ENCODE results near the gene PDZD2.
"Not testable (repeated sequence)": the region's sequence is repeated elsewhere in the genome, so short reads cannot be mapped to it uniquely, and the experiment has no call there.

Gene PDZD2

GRCh38 chr5:31733371-31733770 lies 94.4 kb downstream of the PDZD2 start:
- no peak for DNase-seq (ENCODE audit: low read depth in 2 of 2)

DNA sequence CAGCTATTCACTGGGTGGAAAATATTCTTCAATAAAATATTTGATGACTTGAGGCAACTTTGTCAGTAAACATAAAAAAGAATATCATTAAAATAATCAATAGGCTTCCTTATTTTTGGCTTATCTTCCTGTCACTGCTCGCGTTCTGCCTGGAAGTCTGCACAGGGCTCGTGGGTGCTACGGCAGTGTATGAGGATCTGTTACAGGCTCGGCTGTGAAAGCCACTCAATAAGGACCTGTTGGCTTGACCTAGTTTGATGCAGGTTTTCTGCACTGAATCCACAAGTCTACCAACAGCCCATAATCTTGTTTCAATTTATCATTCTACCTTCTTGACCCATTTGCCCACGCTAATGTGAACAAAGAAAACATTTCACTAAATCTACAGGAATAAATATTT lies 97.2 kb downstream of the PDZD2 start:
- no peak for DNase-seq (ENCODE audit: low read depth in 2 of 2)

- DNase-seq (ENCODE audit: low read depth in 2 of 2): no peak
These were observed 99.3 kb downstream of the PDZD2 start for GRCh38 chr5:31738199-31738598.

GRCh38 chr5:31741496-31741895 lies 102.6 kb downstream of the PDZD2 start:
- no peak for DNase-seq (ENCODE audit: low read depth in 2 of 2)

- no peak for DNase-seq (ENCODE audit: low read depth in 2 of 2)
These were observed 104.7 kb downstream of the PDZD2 start for GRCh38 chr5:31743678-31744077.

DNA sequence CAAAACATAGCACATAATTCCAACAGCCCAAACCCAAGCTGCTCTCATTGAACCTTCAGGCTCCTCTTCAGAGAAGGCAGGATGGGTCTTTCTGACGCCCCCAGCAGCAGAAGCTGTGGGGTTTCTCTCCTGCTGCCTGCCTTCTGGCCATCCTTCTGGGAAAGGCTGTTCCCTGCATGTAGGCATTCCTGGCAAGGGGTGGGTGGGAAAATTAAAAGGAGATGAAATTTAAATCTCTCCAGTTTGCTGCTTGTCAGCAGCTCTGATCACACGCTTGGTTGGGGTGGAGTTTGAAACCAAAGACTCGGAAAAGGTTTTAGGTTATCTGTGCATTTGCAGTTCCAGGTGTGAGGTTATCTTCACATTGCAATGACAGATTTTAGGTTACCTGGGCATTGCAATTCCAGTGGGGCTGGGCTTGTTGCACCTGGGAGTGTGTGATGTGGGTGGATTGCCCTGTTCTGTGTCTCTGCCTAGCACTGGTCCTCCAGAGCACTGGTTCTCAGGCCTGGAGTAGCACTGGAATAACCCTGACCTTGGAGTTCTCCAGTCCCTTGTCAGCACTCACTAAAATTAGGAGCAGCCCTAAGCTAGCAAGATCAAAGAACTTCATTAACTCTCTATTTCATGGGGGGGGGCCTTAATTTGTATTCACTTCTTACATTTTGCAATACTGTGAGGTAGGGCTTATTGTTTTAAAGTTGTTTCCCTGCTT lies 109.7 kb downstream of the PDZD2 start:
- DNase-seq (ENCODE audit: low read depth in 2 of 2): no peak

- DNase-seq (ENCODE audit: low read depth in 2 of 2): no peak
These were observed 111.3 kb downstream of the PDZD2 start for GRCh38 chr5:31750215-31750614.

GRCh38 chr5:31751610-31752009 lies 112.7 kb downstream of the PDZD2 start:
- no peak for DNase-seq (ENCODE audit: low read depth in 2 of 2)

GRCh38 chr5:31753700-31754357 lies 114.9 kb downstream of the PDZD2 start:
- DNase-seq (ENCODE audit: low read depth in 2 of 2): no peak

DNA sequence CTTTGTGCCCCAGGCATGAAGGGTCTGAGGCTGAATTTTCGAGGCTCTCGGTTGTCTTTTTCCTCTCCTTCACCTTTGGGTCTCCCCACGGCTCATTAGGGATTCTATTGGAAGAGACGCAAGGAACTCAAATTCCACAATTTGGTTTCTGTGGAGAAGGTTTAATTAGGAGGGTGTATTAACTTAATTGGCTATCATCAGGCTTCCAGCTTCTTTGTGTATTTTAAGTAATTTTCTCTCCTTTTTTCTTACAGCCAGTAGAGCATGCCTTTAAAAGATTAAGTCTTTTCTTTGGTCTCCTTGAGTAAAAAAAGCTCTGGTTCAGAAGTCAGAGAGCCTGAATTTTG lies 115.4 kb downstream of the PDZD2 start:
- DNase-seq (ENCODE audit: low read depth in 2 of 2): no peak

DNA sequence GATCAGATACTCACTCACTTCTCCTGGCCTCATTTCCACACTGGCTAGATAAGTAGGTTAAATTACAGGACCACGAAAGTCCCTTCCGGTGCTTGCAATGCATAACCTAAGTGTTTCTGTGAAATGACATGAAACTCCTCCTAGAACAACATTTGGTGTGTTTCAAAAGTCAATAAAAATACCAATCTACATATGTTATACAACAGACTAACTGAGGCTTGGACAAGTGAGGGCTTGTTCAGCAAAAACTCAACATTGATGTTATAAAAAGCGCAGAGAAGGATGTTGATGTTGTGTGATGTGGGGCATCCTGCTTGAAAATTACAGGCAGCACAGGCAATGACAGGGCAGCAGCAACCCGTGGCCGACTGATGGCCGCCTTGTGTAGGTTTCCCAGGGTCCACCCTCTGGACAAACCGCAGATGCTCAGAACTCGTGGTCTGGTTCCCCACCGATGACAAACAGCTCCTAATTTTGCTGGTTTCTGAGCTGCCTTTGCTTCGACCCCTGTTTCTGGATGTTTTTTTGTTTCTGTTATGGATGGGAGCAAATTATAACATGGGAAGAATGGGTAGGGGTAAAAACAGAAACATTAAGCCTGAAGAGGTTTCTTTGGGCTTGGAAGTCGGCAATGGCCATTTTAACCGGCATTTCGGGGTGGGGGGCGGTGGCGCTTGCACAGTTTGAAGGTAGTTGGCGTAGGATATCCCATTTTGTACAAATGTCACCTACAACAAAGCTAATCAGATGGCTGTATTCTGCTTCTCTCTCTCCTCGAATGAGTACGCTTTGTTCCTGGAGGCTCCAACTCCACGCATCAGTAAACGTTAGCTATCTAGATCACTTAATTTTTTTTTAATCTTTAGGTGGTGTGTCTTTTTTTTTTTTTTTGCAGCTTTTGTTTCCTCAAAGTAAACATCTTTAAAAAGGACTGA lies 116.1 kb downstream of the PDZD2 start:
- DNase-seq (ENCODE audit: low read depth in 2 of 2): no peak

DNA sequence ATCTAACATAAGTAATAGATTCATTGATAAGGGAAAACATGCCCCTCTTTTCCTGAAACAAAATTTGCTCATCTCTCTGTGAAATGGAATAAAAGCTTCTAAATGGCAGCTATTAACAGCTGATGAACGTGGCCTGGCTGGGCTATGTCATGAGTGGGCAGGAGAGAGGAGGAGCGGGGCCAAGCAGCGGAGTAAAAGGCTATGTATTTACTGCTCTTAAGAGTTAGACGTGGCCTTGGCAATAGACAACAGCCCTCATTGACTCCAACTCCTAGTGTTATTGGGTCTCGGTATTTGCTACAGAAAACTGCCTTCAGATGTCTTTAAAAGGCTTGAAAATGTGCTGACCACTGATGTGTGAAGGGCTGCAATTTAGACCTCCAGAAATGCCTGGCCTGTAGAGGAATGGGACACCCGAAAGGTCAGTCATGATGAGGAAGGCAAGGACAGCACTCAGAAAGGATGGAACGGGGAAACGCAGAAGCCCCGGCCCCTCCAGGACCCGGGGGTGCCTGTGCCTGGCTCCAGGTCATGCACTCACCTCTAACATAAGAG lies 116.8 kb downstream of the PDZD2 start:
- DNase-seq (ENCODE audit: low read depth in 2 of 2): no peak

- no peak for DNase-seq (ENCODE audit: low read depth in 2 of 2)
These were observed 118.9 kb downstream of the PDZD2 start for GRCh38 chr5:31757806-31758205.

DNA sequence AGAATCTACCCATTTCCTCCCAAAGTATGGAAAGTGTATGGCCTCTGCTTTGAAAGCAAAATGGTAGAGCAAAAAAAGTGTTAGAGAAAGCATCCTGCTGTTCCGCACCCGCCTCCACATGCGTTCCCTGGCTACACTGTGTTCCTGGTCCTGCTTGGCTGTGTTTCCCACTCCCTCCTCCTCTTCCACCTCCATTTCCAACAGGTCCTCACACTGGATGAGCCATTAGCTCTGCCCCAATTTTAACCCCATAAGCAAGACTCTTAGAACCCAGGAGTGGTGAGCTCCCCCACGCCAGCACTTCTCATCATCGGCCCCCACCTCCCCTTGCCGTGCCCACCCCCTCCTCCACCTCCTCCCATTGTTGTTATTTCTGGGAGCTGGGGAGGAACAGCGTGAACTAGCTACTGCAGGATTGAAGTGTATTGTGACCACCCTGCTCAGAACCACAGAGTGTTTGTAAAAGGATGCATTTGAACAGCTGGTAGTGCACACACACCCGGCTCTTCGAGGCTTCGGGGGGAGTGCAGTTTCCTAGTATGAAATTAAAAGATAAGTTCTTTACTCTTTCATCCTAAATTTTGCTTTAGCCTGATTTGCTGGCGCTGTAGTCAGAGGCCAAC lies 120.0 kb downstream of the PDZD2 start:
- DNase-seq (ENCODE audit: low read depth in 2 of 2): no peak

DNA sequence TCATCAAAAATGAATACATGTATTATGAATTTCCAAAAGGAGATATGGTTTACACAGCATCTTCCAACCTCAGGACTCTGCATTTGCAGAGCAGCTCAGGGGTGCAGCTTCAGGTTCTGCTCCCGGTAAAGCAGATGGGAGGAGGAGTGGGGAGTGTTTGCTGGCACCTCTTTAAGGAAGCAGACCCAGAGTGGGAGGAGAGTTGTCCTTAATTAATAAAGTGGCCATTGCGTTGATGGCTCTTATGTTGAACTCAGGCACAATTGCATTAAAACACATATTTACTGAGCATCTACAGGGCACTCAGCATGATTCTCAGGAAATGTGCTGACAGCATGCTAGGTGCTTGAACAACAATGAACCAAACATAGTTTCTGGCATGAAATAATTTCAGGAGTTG lies 121.0 kb downstream of the PDZD2 start:
- no peak for DNase-seq (ENCODE audit: low read depth in 2 of 2)

- DNase-seq (ENCODE audit: low read depth in 2 of 2): no peak
These were observed 122.9 kb downstream of the PDZD2 start for GRCh38 chr5:31761877-31762276.

DNA sequence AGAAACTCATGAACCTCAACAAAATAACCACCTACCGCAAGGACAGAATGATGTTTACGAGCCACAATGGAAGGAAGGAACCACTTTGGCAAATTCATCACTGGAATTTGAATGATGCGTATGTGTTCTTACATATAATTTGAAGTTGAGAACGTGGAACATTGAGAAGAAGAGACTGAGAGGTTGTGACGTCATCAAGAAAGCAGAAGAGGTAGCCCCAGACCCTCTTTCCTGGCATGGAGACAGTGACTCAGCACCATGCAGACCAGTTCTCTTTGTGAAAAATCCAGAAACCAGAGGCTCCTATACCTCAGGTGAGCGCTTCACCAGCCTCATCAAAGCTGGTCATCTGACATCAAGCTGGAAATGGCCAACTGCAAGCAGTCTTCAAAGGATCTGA lies 124.5 kb downstream of the PDZD2 start:
- DNase-seq (ENCODE audit: low read depth in 2 of 2): no peak

- DNase-seq (ENCODE audit: low read depth in 2 of 2): not testable (repeated sequence)
These were observed 125.8 kb downstream of the PDZD2 start for GRCh38 chr5:31764687-31765086.

- no peak for DNase-seq (ENCODE audit: low read depth in 2 of 2)
These were observed 128.6 kb downstream of the PDZD2 start for GRCh38 chr5:31767335-31768031.

DNA sequence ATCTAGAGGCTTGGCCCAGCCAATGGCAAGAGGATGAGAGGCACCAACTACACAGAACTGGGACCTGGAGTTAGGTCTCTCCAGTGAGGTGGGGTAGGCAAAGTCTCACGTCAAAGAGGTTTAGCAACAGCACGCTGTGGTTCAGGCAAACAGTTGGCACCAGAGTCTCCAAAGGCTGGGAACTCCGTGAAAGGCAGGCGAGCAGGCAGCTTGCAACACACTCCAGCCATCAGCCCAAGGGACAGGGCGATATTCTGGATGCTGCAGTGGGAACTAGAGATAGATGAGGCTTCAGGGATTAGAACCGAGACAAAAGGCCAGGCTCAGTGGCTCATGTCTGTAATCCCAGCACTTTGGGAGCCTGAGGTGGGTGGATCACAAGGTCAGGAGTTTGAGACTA lies 129.1 kb downstream of the PDZD2 start:
- no peak for DNase-seq (ENCODE audit: low read depth in 2 of 2)

GRCh38 chr5:31768784-31769183 lies 129.9 kb downstream of the PDZD2 start:
- no peak for DNase-seq (ENCODE audit: low read depth in 2 of 2)
